SK-N-SH treated with all-trans-retinoic acid at 6 μM for 48 hours (cell line): ENCODE data around the gene IGFBP4.

Source experiments
- ATAC-seq: fragments of 200-7000 bp; cut with Tn5 transposase; 3 replicates; pipeline ENCODE4 v1.9.1; 2020; ENCODE audit warnings: mild to moderate bottlenecking, moderate library complexity
- ARNTL ChIP-seq: fragments of 450-650 bp; formaldehyde crosslinking; IDR thresholded peaks from 2 replicates; pipeline ENCODE4 v1.5.0; 2020; ENCODE audit warnings: low read depth, mild to moderate bottlenecking, moderate library complexity, borderline replicate concordance
- BACH2 ChIP-seq: fragments of 250-450 bp; sonication (Bioruptor Pico); IDR thresholded peaks from 2 replicates; pipeline ENCODE4 v1.9.0; 2021; ENCODE audit warnings: mild to moderate bottlenecking, borderline replicate concordance
- CREB5 ChIP-seq: fragments of 250-450 bp; sonication (Bioruptor Pico); IDR thresholded peaks from 2 replicates; pipeline ENCODE4 v1.5.1; 2020; ENCODE audit warnings: low read depth, mild to moderate bottlenecking, moderate library complexity
- CSRNP3 ChIP-seq: fragments of 250-450 bp; sonication (Bioruptor Pico); IDR thresholded peaks from 2 replicates; pipeline ENCODE4 v1.5.1; 2021; ENCODE audit warnings: mild to moderate bottlenecking, moderate library complexity
- ESRRG ChIP-seq: fragments of 250-450 bp; sonication (Bioruptor Pico); IDR thresholded peaks from 2 replicates; pipeline ENCODE4 v1.6.1; 2021; ENCODE audit warnings: mild to moderate bottlenecking
- GLIS3 ChIP-seq: fragments of 250-450 bp; sonication (Bioruptor Pico); IDR thresholded peaks from 2 replicates; pipeline ENCODE4 v1.5.0; 2020; ENCODE audit warnings: mild to moderate bottlenecking, moderate library complexity
- ISL1 ChIP-seq: fragments of 250-450 bp; sonication (Bioruptor Pico); IDR thresholded peaks from 2 replicates; pipeline ENCODE4 v2.1.2; 2022; ENCODE audit warnings: mild to moderate bottlenecking, moderate library complexity
- OSR1 ChIP-seq: fragments of 250-450 bp; sonication (Bioruptor Pico); IDR thresholded peaks from 2 replicates; pipeline ENCODE4 v1.8.0; 2022; ENCODE audit warnings: moderate library complexity, mild to moderate bottlenecking, inconsistent platforms
- PATZ1 ChIP-seq: fragments of 250-450 bp; sonication (Bioruptor Pico); IDR thresholded peaks from 2 replicates; pipeline ENCODE4 v1.8.0; 2020; ENCODE audit warnings: mild to moderate bottlenecking, moderate library complexity, borderline replicate concordance
- POU6F1 ChIP-seq: fragments of 250-450 bp; sonication (Bioruptor Pico); IDR thresholded peaks from 2 replicates; pipeline ENCODE4 v1.8.0; 2021; ENCODE audit warnings: low read depth, mild to moderate bottlenecking, moderate library complexity, borderline replicate concordance
- PPARA ChIP-seq: fragments of 250-450 bp; sonication (Bioruptor Pico); IDR thresholded peaks from 2 replicates; pipeline ENCODE4 v1.5.0; 2020; ENCODE audit warnings: mild to moderate bottlenecking, borderline replicate concordance
- SNAI2 ChIP-seq: fragments of 250-450 bp; sonication (Bioruptor Pico); IDR thresholded peaks from 2 replicates; pipeline ENCODE4 v1.5.0; 2020; ENCODE audit warnings: mild to moderate bottlenecking, moderate library complexity
- TOX ChIP-seq: fragments of 250-450 bp; sonication (Bioruptor Pico); IDR thresholded peaks from 2 replicates; pipeline ENCODE4 v1.8.0; 2021; ENCODE audit warnings: mild to moderate bottlenecking, moderate library complexity, borderline replicate concordance
- TSHZ2 ChIP-seq: fragments of 250-450 bp; sonication (Bioruptor Pico); IDR thresholded peaks from 2 replicates; pipeline ENCODE4 v1.5.0; 2020; ENCODE audit warnings: mild to moderate bottlenecking, moderate library complexity
- ZC3H10 ChIP-seq: fragments of 250-450 bp; sonication (Bioruptor Pico); IDR thresholded peaks from 2 replicates; pipeline ENCODE4 v1.5.1; 2021; ENCODE audit warnings: mild to moderate bottlenecking, moderate library complexity
- ZFP3 ChIP-seq: fragments of 250-450 bp; sonication (Bioruptor Pico); IDR thresholded peaks from 2 replicates; pipeline ENCODE4 v1.5.0; 2020; ENCODE audit warnings: mild to moderate bottlenecking, moderate library complexity
- ZFP30 ChIP-seq: fragments of 450-650 bp; formaldehyde crosslinking; IDR thresholded peaks from 2 replicates; pipeline ENCODE4 v1.5.0; 2022; ENCODE audit warnings: mild to moderate bottlenecking, moderate library complexity
- ZNF70 ChIP-seq: fragments of 450-650 bp; formaldehyde crosslinking; IDR thresholded peaks from 2 replicates; pipeline ENCODE4 v1.5.0; 2020; ENCODE audit warnings: mild to moderate bottlenecking, moderate library complexity

The IGFBP4 gene

GRCh38 chr17:40497695-40498094 lies 54.4 kb downstream of the IGFBP4 start:
- no peak for ATAC-seq

More at GRCh38 chr17:40497695-40498094, 54.4 kb downstream of the IGFBP4 start:
- TF ChIP-seq ESRRG (CRISPR knock-in tag): no peak
- no peak for TF ChIP-seq ZFP30 (CRISPR knock-in tag)
- no peak for TF ChIP-seq TSHZ2 (CRISPR knock-in tag)
- TF ChIP-seq BACH2 (CRISPR knock-in tag): no peak
- no peak for TF ChIP-seq CSRNP3 (CRISPR knock-in tag)
- TF ChIP-seq POU6F1 (CRISPR knock-in tag): no peak
- no peak for TF ChIP-seq CREB5 (CRISPR knock-in tag)
- no peak for TF ChIP-seq ARNTL
- no peak for TF ChIP-seq SNAI2
- TF ChIP-seq ZNF70 (CRISPR knock-in tag): no peak
- TF ChIP-seq ZFP3 (CRISPR knock-in tag): no peak
- no peak for TF ChIP-seq ZC3H10 (CRISPR knock-in tag)
- TF ChIP-seq PATZ1: no peak
- TF ChIP-seq OSR1: no peak
- TF ChIP-seq PPARA: no peak
- TF ChIP-seq TOX: no peak
- TF ChIP-seq ISL1 (CRISPR knock-in tag): no peak
- no peak for TF ChIP-seq GLIS3
